A549 (cell line): ENCODE results near the gene SUSD3. TPM values are rescaled to one million over a fixed set of nuclear protein-coding genes. Genes with fewer than 3 reads are reported as not detected.
A peak's percentile ranks its signal among the peaks of the same experiment; 100 is the strongest.

Experiments used
- ATAC-seq, 2 experiments: fragments of 200-7000 bp in 1 of 2; fragments of >200 bp in 1 of 2; cut with Nextera tagmentation in 1 of 2; cut with Tn5 transposase in 1 of 2; 3 replicates each; pipeline versions ENCODE4 v1.8.0 to v1.9.1; 2018 to 2020; ENCODE audit warnings: mild to moderate bottlenecking in 1 of 2, moderate library complexity in 1 of 2
- CTCF ChIA-PET: fragments of 300-600 bp; sonication (Branson Sonifier 250); formaldehyde crosslinking; extraction: SDS; loops from one replicate; lab custom pipeline; 2021; ENCODE audit warnings: antibody characterized with exemption, inconsistent platforms; lab: Yijun Ruan, JAX
- POLR2A ChIA-PET: fragments of 350-600 bp; formaldehyde crosslinking; extraction: SDS; loops from one replicate; lab custom pipeline; 2021; ENCODE audit warnings: antibody characterized with exemption, inconsistent platforms; lab: Yijun Ruan, JAX
- DNase-seq, 2 experiments: peaks; one replicate each; pipeline versions ENCODE4 v3.0.0 to v3.0.0-alpha.2; 2011 to 2016; ENCODE audit warnings: low read depth in 1 of 2, low spot score in 1 of 2
- FAIRE-seq: peaks from 2 replicates; lab custom pipeline; 2011; peaks lifted over from hg19 to GRCh38; lab: Jason Lieb, UNC
- H3K27ac ChIP-seq, 2 experiments: fragments of >200 bp; sonication (Bioruptor Twin); formaldehyde crosslinking; 3 replicates each; pipeline ENCODE4 v1.5.1; 2016 to 2017
- H3K4me1 ChIP-seq: fragments of >200 bp; sonication (Bioruptor Twin); formaldehyde crosslinking; 3 replicates; pipeline ENCODE4 v1.6.1; 2016
- H3K4me2 ChIP-seq: fragments of >200 bp; sonication (Bioruptor Twin); formaldehyde crosslinking; 3 replicates; pipeline ENCODE4 v1.6.1; 2016
- H3K4me3 ChIP-seq: fragments of >200 bp; sonication (Bioruptor Twin); formaldehyde crosslinking; 3 replicates; pipeline ENCODE4 v1.5.1; 2016
- H3K9me3 ChIP-seq: fragments of >200 bp; sonication (Bioruptor Twin); formaldehyde crosslinking; 3 replicates; pipeline ENCODE4 v1.6.1; 2016
- ATOH8 ChIP-seq: fragments of 250-450 bp; sonication (Bioruptor Pico); IDR thresholded peaks from 2 replicates; pipeline ENCODE4 v1.5.0; 2020; ENCODE audit warnings: low read depth, mild to moderate bottlenecking, moderate library complexity
- BCL3 ChIP-seq: fragments of >200 bp; sonication (Bioruptor Twin); formaldehyde crosslinking; IDR thresholded peaks from 3 replicates; pipeline ENCODE4 v1.6.1; 2016
- CBX8 ChIP-seq: fragments of 200-600 bp; sonication (generic); IDR thresholded peaks from 2 replicates; pipeline ENCODE4 v1.6.1; 2016
- CEBPB ChIP-seq, 2 experiments: fragments of >200 bp in 1 of 2; sonication (Bioruptor Twin) in 1 of 2; formaldehyde crosslinking in 1 of 2; IDR thresholded peaks; 2 replicates each; pipeline ENCODE4 v1.6.1; 2012 to 2016
- EHF ChIP-seq: fragments of 250-450 bp; sonication (Bioruptor Pico); IDR thresholded peaks from 2 replicates; pipeline ENCODE4 v1.5.0; 2020; ENCODE audit warnings: mild to moderate bottlenecking
- EHMT2 ChIP-seq: fragments of 200-600 bp; sonication (generic); IDR thresholded peaks from 2 replicates; pipeline ENCODE4 v1.6.1; 2016; ENCODE audit warnings: antibody characterized with exemption, low read depth, mild to moderate bottlenecking, moderate library complexity
- EP300 ChIP-seq, 2 experiments: fragments of >200 bp; sonication (Bioruptor Twin); formaldehyde crosslinking; IDR thresholded peaks; 2 replicates in 1 of 2; 3 replicates in 1 of 2; pipeline ENCODE4 v1.6.1; 2016 to 2017
- FOSL2 ChIP-seq, 2 experiments: fragments of 450-650 bp in 1 of 2; fragments of >200 bp in 1 of 2; sonication (Bioruptor Twin) in 1 of 2; formaldehyde crosslinking; IDR thresholded peaks; 2 replicates each; pipeline versions ENCODE4 v1.5.0 to v1.6.1; 2016 to 2020; ENCODE audit warnings: mild to moderate bottlenecking in 1 of 2, moderate library complexity in 1 of 2
- HDAC2 ChIP-seq: fragments of 200-600 bp; sonication (generic); IDR thresholded peaks from 2 replicates; pipeline ENCODE4 v1.6.1; 2016
- HOXB13 ChIP-seq: fragments of 250-450 bp; sonication (Bioruptor Pico); IDR thresholded peaks from 2 replicates; pipeline ENCODE4 v1.5.0; 2020; ENCODE audit warnings: low read depth, mild to moderate bottlenecking, moderate library complexity
- KDM1A ChIP-seq: fragments of 200-600 bp; sonication (generic); IDR thresholded peaks from 2 replicates; pipeline ENCODE4 v1.6.1; 2016; ENCODE audit warnings: low read depth, mild to moderate bottlenecking
- KDM5A ChIP-seq: fragments of 200-600 bp; sonication (generic); IDR thresholded peaks from 2 replicates; pipeline ENCODE4 v1.6.1; 2016; ENCODE audit warnings: antibody characterized with exemption, mild to moderate bottlenecking
- NFE2L2 ChIP-seq: fragments of 150-350 bp; conservative IDR thresholded peaks from 2 replicates; pipeline ENCODE4 v1.6.1; 2014; ENCODE audit warnings: low read length
- NPAS2 ChIP-seq: fragments of 250-450 bp; sonication (Bioruptor Pico); IDR thresholded peaks from 2 replicates; pipeline ENCODE4 v1.8.0; 2022; ENCODE audit warnings: mild to moderate bottlenecking, moderate library complexity, borderline replicate concordance
- POLR2AphosphoS2 ChIP-seq: conservative IDR thresholded peaks from 2 replicates; pipeline ENCODE4 v1.6.1; 2012; ENCODE audit warnings: low read length, improper control_type of control experiment, inconsistent platforms
- RAD21 ChIP-seq, 2 experiments: fragments of >200 bp in 1 of 2; sonication (Bioruptor Twin) in 1 of 2; formaldehyde crosslinking in 1 of 2; IDR thresholded peaks in 1 of 2; conservative IDR thresholded peaks in 1 of 2; 2 replicates in 1 of 2; 3 replicates in 1 of 2; pipeline ENCODE4 v1.6.1; 2012 to 2018; ENCODE audit warnings: inconsistent platforms in 1 of 2
- RCOR1 ChIP-seq: fragments of 150-350 bp; IDR thresholded peaks from 2 replicates; pipeline ENCODE4 v1.6.1; 2014; ENCODE audit warnings: antibody characterized with exemption, low read length, low read depth
- TP53 ChIP-seq: fragments of 250-450 bp; sonication (Bioruptor Pico); IDR thresholded peaks from 2 replicates; pipeline ENCODE4 v1.5.0; 2021; ENCODE audit warnings: mild to moderate bottlenecking, moderate library complexity
- ZFP36 ChIP-seq: fragments of 450-650 bp; IDR thresholded peaks from 2 replicates; pipeline ENCODE4 v1.6.1; 2014; ENCODE audit warnings: borderline replicate concordance; ENCODE audit not compliant: partially characterized antibody
- ZSCAN20 ChIP-seq: fragments of 250-450 bp; sonication (Bioruptor Pico); IDR thresholded peaks from 2 replicates; pipeline ENCODE4 v1.8.0; 2022; ENCODE audit warnings: mild to moderate bottlenecking, moderate library complexity
- WGBS: methylation state at CpG from one replicate; pipeline ENCODE4 v1.1.6; 2017; ENCODE audit errors: missing lambda C conversion rate; 5-methylcytosine and 5-hydroxymethylcytosine counted together
- polyA plus RNA-seq, 4 experiments: library from polyadenylated mRNA; depleted of rRNA in 3 of 4; stranded (reverse); fragments of >200 nt; fragmentation: RNase III in 1 of 4; extraction: RNeasy Plus Mini Kit Qiagen cat#74134 plus additional on column Dnase treatment in 1 of 4; gene quantifications; 2 replicates in 3 of 4; 3 replicates in 1 of 4; pipeline ENCODE4 v1.2.3, GENCODE V29; 2011 to 2017
- TF ChIP-seq, protein P1 (sequence below): fragments of >200 bp; sonication (Bioruptor Twin); formaldehyde crosslinking; IDR thresholded peaks from 3 replicates; pipeline ENCODE4 v1.5.1; 2016
- TF ChIP-seq, protein P2 (sequence below): fragments of 200-600 bp; sonication (generic); IDR thresholded peaks from 2 replicates; pipeline ENCODE4 v1.6.1; 2016; ENCODE audit warnings: antibody characterized with exemption, mild to moderate bottlenecking, moderate library complexity

Gene SUSD3
- polyA plus RNA-seq, 2 of the 4 experiments (the other 2 are of a cell fraction), result 0.27 to 0.34 TPM

DNA sequence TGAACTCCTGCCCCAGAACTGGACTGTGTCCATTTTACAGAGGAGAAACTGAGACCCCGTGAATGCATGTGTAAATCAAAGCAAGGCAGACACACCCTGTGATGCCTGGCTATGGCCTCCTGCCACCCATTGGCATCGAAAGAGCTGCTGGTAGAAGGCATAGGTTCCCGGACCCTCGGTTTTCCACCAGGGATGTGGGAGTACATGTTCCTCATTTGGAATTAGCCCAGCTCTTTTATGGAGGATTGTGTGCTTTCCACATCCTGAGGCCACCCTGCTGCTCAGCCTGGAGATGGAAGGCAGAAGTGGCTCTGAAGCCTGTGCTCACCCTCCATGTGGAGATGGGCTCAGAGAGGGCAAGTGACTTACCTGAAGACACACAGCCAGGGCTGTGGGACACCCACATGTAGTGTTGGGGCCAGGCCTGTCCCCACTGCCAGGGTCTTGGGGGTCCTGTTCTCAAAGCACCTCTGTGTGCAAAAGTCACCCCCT, 2.8 kb downstream of the SUSD3 start:
- CTCF ChIA-PET, result no interaction called here
- POLR2A ChIA-PET, result no interaction called here
- Histone ChIP-seq H3K27ac (peak overlapping the region in 1 of 2 experiments; percentile 33; a peak in 2 of 6 replicates), H3K4me3 (no peak overlapping the region), H3K4me2 (peak overlapping the region; percentile 48)
- ATAC-seq (no peak), FAIRE-seq (no peak), DNase-seq (no peak)
- TF ChIP-seq EHF (no peak), ZFP36 (peak; percentile 67)
- TF ChIP-seq, all 56 proteins: peak for 1
- 80% methylated on average over 4 of the region's 4 CpGs for WGBS
- Histone ChIP-seq H3K4me1 (peaks cover 18% of the 10 kb centered on the region), H3K9me3 (no peaks in the 10 kb centered on the region)

GRCh38 chr9:93061791-93062763, 3.6 kb downstream of the SUSD3 start:
- DNase-seq (peak in 1 of 2 experiments; percentile 20), FAIRE-seq (no peak), ATAC-seq (peak in 1 of 2 experiments; percentile 42; a peak in 2 of 6 replicates)
- Histone ChIP-seq H3K9me3 (no peaks in the 10 kb centered on the region), H3K4me3 (no peak overlapping the region), H3K27ac (peak overlapping the region in 1 of 2 experiments; percentile 33; a peak in 2 of 6 replicates), H3K4me2 (peak overlapping the region; percentile 48; the same call in 1 of the 3 replicates), H3K4me1 (peaks cover 18% of the 10 kb centered on the region)
- POLR2A ChIA-PET, result no interaction called here
- WGBS, result 67% methylated on average over 16 of the region's 19 CpGs
- CTCF ChIA-PET, result no interaction called here
- TF ChIP-seq RAD21 (conservative IDR thresholded peaks at IDR 0.05 in 1 of 2, IDR thresholded peaks at IDR 0.05 in 1 of 2) (peak in 1 of 2 experiments; percentile 29; a peak in 1 of 5 replicates), HDAC2 (no peak)

- ChIA-PET POLR2A (no interaction called here), CTCF (interaction anchor here (1.3 to 2.0 kb wide), 3 partner anchors 15 to 44 kb away, joined by 4 to 9 read pairs (median 4); no protein-coding TSS in a partner anchor)
- Histone ChIP-seq H3K4me1 (peaks cover 18% of the 10 kb centered on the region), H3K9me3 (no peaks in the 10 kb centered on the region), H3K4me2 (no peak overlapping the region), H3K4me3 (no peak overlapping the region), H3K27ac (no peak overlapping the region)
- 73% methylated on average over 10 of the region's 12 CpGs for WGBS
- TF ChIP-seq KDM5A, result no peak
- no peak for TF ChIP-seq ZSCAN20 (CRISPR knock-in tag)
- TF ChIP-seq, protein P1, sequence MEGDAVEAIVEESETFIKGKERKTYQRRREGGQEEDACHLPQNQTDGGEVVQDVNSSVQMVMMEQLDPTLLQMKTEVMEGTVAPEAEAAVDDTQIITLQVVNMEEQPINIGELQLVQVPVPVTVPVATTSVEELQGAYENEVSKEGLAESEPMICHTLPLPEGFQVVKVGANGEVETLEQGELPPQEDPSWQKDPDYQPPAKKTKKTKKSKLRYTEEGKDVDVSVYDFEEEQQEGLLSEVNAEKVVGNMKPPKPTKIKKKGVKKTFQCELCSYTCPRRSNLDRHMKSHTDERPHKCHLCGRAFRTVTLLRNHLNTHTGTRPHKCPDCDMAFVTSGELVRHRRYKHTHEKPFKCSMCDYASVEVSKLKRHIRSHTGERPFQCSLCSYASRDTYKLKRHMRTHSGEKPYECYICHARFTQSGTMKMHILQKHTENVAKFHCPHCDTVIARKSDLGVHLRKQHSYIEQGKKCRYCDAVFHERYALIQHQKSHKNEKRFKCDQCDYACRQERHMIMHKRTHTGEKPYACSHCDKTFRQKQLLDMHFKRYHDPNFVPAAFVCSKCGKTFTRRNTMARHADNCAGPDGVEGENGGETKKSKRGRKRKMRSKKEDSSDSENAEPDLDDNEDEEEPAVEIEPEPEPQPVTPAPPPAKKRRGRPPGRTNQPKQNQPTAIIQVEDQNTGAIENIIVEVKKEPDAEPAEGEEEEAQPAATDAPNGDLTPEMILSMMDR, result no peak
- no peak for TF ChIP-seq EHMT2
- no peak for TF ChIP-seq HOXB13 (CRISPR knock-in tag)
- TF ChIP-seq POLR2AphosphoS2, result no peak
- TF ChIP-seq EP300 (IDR thresholded peaks at IDR 0.05), result no peak
- TF ChIP-seq, protein P2, sequence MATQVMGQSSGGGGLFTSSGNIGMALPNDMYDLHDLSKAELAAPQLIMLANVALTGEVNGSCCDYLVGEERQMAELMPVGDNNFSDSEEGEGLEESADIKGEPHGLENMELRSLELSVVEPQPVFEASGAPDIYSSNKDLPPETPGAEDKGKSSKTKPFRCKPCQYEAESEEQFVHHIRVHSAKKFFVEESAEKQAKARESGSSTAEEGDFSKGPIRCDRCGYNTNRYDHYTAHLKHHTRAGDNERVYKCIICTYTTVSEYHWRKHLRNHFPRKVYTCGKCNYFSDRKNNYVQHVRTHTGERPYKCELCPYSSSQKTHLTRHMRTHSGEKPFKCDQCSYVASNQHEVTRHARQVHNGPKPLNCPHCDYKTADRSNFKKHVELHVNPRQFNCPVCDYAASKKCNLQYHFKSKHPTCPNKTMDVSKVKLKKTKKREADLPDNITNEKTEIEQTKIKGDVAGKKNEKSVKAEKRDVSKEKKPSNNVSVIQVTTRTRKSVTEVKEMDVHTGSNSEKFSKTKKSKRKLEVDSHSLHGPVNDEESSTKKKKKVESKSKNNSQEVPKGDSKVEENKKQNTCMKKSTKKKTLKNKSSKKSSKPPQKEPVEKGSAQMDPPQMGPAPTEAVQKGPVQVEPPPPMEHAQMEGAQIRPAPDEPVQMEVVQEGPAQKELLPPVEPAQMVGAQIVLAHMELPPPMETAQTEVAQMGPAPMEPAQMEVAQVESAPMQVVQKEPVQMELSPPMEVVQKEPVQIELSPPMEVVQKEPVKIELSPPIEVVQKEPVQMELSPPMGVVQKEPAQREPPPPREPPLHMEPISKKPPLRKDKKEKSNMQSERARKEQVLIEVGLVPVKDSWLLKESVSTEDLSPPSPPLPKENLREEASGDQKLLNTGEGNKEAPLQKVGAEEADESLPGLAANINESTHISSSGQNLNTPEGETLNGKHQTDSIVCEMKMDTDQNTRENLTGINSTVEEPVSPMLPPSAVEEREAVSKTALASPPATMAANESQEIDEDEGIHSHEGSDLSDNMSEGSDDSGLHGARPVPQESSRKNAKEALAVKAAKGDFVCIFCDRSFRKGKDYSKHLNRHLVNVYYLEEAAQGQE, result no peak
- TF ChIP-seq KDM1A, result no peak
- no peak for TF ChIP-seq BCL3
- no peak for TF ChIP-seq NFE2L2
- no peak for TF ChIP-seq CEBPB (IDR thresholded peaks at IDR 0.05)
- TF ChIP-seq CBX8, result no peak
- TF ChIP-seq RAD21 (conservative IDR thresholded peaks at IDR 0.05 in 1 of 2, IDR thresholded peaks at IDR 0.05 in 1 of 2), result no peak
- TF ChIP-seq TP53 (CRISPR knock-in tag), result no peak
- no peak for TF ChIP-seq RCOR1
- no peak for TF ChIP-seq ATOH8 (CRISPR knock-in tag)
- no peak for TF ChIP-seq FOSL2 (IDR thresholded peaks at IDR 0.05)
- no peak for TF ChIP-seq FOSL2 (CRISPR knock-in tag; IDR thresholded peaks at IDR 0.05)
- TF ChIP-seq NPAS2 (CRISPR knock-in tag), result no peak
- FAIRE-seq (no peak), DNase-seq (no peak), ATAC-seq (0 out of 6 replicates have a peak, but pooled peaks of 1 of the 2 experiments have one; percentile 5)
These were observed 6.1 kb downstream of the SUSD3 start for GRCh38 chr9:93064392-93065134.
